ENCODE results near the gene LAX1.
"Not testable (repeated sequence)": the region's sequence is repeated elsewhere in the genome, so short reads cannot be mapped to it uniquely, and the experiment has no call there.

The LAX1 gene

DNA sequence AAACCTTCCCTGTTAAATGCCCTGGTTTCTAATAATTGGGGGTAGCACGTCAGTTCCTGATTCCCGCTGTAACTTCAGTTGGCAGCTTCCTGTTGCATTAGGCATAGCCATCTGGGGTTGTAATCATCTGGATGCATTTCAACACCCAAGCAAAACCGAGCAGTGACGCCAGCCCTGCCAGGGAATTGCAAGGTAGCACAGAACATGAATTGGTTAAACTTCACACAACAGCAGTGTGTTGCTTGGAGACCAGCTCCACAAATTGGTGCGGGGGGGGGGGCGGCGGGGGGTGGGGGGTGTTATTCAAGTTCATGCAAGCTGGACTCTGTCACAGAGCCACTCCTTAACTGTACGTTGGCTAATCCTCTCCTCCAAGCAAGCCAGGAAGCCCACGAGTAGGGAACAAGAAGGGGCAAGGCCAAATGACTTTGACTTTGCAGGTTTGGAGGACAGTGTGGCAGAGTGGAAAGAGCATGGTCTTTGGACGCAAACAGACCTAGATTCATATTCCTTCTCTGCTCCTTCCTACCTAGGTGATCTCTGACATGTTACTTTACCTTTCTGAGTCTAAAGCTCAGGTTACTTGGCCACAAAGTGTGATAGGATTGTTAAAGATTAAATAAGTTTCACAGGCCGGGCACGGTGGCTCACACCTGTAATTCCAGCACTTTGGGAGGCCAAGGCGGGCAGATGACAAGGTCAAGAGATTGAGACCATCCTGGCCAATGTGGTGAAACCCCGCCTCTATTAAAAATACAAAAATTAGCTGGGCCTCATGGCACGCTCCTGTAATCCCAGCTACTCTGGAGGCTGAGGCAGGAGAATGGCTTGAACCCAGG is 4.7 kb downstream of the LAX1 start:
- DNase-seq (ENCODE audit: low spot score), result peak; percentile 17

GRCh38 chr1:203771901-203772301 is 6.9 kb downstream of the LAX1 start:
- no peak for DNase-seq (ENCODE audit: low spot score)

DNA sequence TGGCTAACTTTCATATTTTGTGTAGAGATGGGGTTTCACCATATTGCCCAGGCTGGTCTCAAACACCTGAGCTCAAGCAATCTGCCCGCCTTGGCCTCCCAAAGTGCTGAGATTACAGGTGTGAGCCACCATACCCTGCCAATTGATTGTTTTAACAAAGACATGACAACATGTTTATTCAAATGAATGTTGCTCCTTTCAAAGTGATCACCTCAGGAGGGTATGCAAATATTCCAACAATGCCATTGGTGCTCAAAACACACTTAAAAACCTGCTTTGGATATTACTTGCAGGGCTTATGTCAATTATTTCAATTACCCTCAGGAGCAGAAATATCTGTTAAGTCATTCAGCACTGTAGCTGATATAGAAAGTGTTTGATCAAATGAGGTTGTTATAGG is 7.9 kb downstream of the LAX1 start:
- no peak for DNase-seq (ENCODE audit: low spot score)

- no peak for DNase-seq (ENCODE audit: low spot score)
Observed at GRCh38 chr1:203776636-203777035, 11.7 kb downstream of the LAX1 start.

DNA sequence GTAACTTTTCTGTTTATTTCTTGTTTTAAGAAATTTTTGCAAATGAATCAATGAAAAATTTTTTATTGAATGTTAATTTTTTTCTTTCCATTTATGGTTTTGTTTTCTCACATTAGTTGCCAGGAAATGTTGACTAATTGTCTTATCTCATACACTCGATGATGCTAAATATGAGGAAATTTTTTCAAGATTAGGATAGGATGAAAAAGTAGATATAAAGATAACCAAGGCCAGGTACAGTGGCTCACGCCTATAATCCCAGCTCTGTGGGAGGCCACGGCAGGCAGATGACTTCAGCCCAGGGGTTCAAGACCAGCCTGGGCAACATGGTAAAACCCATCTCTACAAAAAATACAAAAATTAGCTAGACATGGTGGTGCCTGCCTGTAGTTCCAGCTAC is 12.6 kb downstream of the LAX1 start:
- no peak for DNase-seq (ENCODE audit: low spot score)

DNA sequence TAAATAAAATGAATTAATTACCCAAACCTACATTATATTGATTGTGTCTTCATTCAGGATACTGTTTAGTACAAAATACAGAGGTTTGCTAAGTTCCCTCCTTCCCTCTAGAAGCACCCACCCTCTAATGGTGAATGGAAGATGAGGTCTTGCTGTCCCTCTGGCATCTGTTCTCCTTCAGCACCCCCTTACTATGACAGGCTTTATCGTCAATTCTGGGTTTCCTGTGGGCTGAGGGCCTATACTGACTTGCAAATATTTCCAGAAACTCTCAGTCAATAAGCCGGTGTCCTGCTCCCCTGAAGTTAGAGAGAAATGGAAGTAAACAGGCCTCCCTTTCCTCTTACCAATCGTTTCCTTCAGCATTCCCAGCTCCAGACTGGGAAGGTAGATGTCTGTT is 13.2 kb downstream of the LAX1 start:
- no peak for DNase-seq (ENCODE audit: low spot score)

DNA sequence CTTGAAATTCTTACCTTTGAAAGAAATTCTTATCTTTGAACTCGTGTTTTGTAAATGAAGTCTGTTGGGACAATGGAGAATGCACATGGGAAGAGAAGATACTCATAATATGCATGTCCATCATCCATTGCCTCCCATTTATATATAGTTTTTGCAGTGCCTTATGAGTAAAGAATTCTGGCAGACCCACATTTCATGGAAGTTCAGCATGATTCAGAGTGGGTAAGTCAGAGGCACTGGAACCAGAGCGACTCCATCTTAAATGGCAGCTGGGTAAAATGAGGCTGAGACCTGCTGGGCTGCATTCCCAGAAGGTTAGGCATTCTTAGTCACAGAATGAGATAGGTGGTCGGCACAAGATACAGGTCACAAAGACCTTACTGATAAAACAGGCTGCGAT is 13.8 kb downstream of the LAX1 start:
- DNase-seq (ENCODE audit: low spot score), result no peak

DNA sequence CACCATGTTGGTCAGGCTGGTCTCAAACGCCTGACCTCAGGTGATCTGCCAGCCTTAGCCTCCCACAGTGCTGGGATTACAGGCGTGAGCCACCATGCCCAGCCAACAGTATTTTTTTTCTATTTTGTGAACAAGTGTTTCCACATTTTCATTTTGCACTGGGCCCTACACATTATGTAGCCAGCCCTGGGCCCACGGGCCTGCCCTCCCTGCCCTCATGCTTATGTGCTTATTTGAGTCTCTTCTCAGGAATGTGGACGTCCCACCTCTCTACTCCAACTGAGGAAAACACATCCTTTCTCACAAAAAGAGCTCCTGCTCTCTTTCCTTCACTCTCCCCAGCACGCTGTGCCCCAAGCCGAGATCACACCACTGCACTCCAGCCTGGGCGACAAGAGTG is 17.0 kb downstream of the LAX1 start:
- DNase-seq (ENCODE audit: low spot score), result no peak

- no peak for DNase-seq (ENCODE audit: low spot score)
Observed at GRCh38 chr1:203789966-203790365, 25.0 kb downstream of the LAX1 start.

DNA sequence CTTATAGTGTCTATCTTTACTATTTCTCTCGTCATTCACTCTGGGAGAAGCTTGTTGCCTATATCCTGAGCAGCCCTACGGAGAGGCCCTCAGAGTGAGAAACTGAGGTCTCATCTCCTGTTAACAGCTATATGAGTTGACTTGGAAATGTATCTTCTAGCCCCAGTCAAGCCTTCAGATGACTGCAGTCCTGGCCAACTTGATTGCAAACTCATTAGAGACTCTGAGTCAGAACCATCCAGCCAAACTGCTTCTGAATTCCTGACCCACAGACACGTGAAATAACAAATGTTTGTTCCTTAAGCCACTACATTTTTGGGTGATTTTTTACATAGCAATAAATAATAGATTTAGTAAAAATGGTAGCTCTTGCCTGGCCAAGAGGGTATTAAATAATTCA is 26.5 kb downstream of the LAX1 start:
- DNase-seq (ENCODE audit: low spot score), result no peak

DNA sequence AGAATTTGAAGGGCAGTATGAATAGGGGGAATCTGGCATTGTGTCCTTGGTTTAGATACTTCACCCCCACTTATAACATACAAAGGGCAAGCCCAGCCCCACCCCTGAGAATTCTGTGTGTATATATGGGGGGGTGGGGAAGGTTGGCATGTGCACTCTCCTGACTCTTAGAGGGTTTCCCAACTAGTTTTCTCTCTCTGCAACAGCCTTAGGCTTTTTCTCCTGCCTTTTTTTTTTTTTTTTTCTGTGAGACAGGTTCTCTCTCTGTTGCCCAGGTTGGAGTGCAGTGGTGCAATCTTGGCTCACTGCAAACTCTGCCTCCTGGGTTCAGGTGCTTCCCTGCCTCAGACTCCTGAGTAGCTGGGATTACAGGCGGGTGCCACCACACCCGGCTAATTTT is 27.5 kb downstream of the LAX1 start:
- DNase-seq (ENCODE audit: low spot score), result no peak

GRCh38 chr1:203793561-203793960 is 28.6 kb downstream of the LAX1 start:
- not testable (repeated sequence) for DNase-seq (ENCODE audit: low spot score)

DNA sequence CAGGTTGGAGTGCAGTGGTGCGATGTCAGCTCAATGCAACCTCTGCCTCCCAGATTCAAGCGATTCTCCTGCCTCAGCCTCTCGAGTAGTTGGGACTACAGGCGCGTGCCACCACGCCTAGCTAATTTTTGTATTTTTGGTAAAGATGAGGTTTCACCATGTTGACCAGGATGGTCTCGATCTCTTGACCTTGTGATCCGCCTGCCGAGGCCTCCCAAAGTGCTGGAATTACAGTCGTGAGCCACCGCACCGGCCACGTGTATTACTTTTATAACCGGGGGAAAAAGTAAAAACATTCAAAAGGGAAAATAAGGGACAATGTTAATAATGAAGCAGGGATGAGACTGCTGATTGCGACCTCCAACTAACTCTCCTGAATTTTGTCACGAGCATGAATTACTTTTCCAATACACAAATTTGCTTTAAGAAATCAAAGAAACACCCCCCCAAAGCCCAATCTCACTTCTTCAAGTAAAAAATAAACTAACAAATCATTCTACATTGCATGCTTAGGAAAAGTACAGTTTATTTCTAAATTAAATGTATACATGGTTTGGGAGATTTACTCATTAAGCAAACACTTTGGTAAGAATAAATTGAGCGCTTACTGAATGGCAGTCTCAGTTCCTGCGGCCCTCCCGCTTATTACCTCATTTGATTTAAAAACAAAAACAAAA is 29.9 kb downstream of the LAX1 start:
- no peak for DNase-seq (ENCODE audit: low spot score)

GRCh38 chr1:203795441-203796235 is 30.7 kb downstream of the LAX1 start, which contains the start of the genes ZBED6 and ZC3H11A:
TSS of gene ZBED6 (plus strand) at chr1:203795623. CDS start at chr1:203797523, 1,900 bp downstream.
TSS of gene ZC3H11A (plus strand) at chr1:203795623. CDS start at chr1:203817071, 21,448 bp downstream.
- DNase-seq (ENCODE audit: low spot score), result peak; percentile 98

GRCh38 chr1:203796236-203796605 is 31.2 kb downstream of the LAX1 start:
- DNase-seq (ENCODE audit: low spot score), result no peak

GRCh38 chr1:203797216-203797615 is 32.2 kb downstream of the LAX1 start:
- DNase-seq (ENCODE audit: low spot score), result no peak

DNA sequence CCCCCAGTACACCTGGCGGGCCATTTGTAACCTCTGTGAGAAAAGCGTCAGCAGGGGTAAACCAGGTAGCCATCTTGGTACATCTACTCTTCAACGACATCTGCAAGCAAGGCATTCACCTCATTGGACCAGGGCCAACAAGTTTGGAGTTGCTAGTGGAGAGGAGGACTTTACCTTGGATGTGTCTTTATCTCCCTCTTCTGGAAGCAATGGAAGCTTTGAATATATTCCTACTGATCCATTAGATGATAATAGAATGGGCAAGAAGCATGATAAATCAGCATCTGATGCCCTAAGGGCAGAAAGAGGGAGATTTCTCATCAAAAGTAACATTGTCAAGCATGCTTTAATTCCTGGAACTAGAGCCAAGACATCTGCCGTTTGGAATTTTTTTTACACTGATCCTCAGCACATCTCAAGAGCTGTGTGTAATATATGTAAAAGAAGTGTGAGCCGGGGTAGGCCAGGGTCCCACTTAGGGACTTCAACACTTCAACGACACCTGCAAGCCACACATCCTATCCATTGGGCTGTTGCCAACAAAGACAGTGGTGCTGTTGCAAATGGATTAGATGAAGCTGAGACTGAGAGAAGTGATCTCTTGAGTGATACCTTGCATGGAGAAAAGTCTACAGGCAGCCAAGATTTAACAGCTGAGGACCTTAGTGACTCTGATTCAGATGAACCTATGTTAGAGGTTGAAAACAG is 33.1 kb downstream of the LAX1 start:
- DNase-seq (ENCODE audit: low spot score), result no peak

- no peak for DNase-seq (ENCODE audit: low spot score)
Observed at GRCh38 chr1:203799157-203799556, 34.2 kb downstream of the LAX1 start.

- DNase-seq (ENCODE audit: low spot score), result no peak
Observed at GRCh38 chr1:203799971-203800370, 35.0 kb downstream of the LAX1 start.

- no peak for DNase-seq (ENCODE audit: low spot score)
Observed at GRCh38 chr1:203805689-203806088, 40.7 kb downstream of the LAX1 start.

DNA sequence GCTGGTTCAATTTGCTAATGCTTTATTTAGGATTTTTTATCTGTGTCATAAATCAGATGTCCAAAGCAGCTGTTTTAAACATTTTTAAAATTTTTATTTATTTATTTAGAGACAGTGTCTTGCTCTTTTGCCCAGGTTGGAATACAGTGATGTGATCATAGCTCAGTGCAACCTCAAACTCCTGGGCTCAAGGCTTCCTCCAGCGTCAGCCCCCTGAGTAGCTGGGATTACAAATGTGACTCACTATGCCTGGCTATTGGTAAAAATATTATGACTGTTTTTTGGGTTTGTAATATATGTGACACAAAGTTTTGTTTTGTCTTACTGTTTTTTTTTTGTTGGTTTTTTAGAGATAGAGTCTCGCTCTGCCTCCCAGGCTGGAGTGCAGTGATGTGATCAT is 42.2 kb downstream of the LAX1 start:
- DNase-seq (ENCODE audit: low spot score), result no peak

All from LoVo (cell line).